Right atrium auricular region (tissue), 2 donors: ENCODE measurements around the gene CRYBG1. TPM values are rescaled to one million over a fixed set of nuclear protein-coding genes. Genes with fewer than 3 reads are reported as not detected.

Source experiments
- DNase-seq: peaks from one replicate; pipeline ENCODE4 v3.0.0-alpha.2; 2019; ENCODE audit warnings: low spot score
- H3K27ac ChIP-seq, 2 donors: fragments of 200-600 bp; sonication (generic); 1 replicate in 1 of 2; 2 replicates in 1 of 2; pipeline ENCODE4 v1.5.1; 2016 to 2019
- H3K27me3 ChIP-seq, 2 donors: fragments of 200-600 bp; sonication (generic); one replicate each; pipeline versions ENCODE4 v1.5.1 to v1.6.0; 2017 to 2019
- H3K36me3 ChIP-seq: fragments of 200-600 bp; sonication (generic); one replicate; pipeline ENCODE4 v1.5.1; 2016
- H3K4me1 ChIP-seq, 2 donors: fragments of 200-600 bp; sonication (generic); one replicate each; pipeline versions ENCODE4 v1.5.1 to v1.6.0; 2017 to 2019
- H3K4me3 ChIP-seq, 2 donors: fragments of 200-600 bp; sonication (generic); 1 replicate in 1 of 2; 2 replicates in 1 of 2; pipeline ENCODE4 v1.5.1; 2017 to 2019; ENCODE audit warnings: mild to moderate bottlenecking in 1 of 2, moderate library complexity in 1 of 2
- H3K9me3 ChIP-seq, 2 donors: fragments of 200-600 bp; sonication (generic); one replicate each; pipeline ENCODE4 v1.5.1; 2019
- total RNA-seq, 2 donors: library from RNA; depleted of rRNA; stranded (reverse); fragments of >200 nt; gene quantifications; one replicate each; pipeline ENCODE4 v1.1.0, GENCODE V29; 2016
- TF ChIP-seq, protein P1 (sequence below), 2 donors: fragments of 200-600 bp; sonication (generic); IDR thresholded peaks; one replicate each; pipeline ENCODE4 v1.5.1; 2019; ENCODE audit warnings: antibody characterized with exemption in 2 of 2

The CRYBG1 gene
- total RNA-seq, 2 donors from 2014 or later: 1.6 to 1.9 TPM

DNA sequence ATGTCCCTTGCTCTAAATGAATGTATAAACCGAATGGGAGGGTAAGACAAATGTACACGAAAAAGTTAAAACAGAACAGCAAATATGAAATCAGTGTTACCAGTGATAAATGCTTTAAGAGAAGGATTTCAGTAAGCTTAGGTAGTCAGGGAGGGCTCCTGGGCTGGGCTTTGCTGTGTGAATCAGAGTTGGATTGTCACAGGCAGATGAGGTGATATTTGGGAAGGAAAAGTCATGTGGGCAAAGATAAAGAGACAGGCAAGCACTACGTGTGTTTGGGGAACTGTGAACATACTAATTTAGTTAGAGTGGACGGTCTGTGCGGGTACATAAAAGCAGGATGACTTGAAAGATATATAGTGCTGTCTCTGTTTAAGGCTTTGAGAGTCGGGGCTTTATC, 114.8 kb downstream of the CRYBG1 start:
- H3K4me3 ChIP-seq: no peak overlapping the region
- no peak overlapping the region for H3K27ac ChIP-seq
- H3K27me3 ChIP-seq: no peaks in the 10 kb centered on the region
- TF ChIP-seq, protein P1, sequence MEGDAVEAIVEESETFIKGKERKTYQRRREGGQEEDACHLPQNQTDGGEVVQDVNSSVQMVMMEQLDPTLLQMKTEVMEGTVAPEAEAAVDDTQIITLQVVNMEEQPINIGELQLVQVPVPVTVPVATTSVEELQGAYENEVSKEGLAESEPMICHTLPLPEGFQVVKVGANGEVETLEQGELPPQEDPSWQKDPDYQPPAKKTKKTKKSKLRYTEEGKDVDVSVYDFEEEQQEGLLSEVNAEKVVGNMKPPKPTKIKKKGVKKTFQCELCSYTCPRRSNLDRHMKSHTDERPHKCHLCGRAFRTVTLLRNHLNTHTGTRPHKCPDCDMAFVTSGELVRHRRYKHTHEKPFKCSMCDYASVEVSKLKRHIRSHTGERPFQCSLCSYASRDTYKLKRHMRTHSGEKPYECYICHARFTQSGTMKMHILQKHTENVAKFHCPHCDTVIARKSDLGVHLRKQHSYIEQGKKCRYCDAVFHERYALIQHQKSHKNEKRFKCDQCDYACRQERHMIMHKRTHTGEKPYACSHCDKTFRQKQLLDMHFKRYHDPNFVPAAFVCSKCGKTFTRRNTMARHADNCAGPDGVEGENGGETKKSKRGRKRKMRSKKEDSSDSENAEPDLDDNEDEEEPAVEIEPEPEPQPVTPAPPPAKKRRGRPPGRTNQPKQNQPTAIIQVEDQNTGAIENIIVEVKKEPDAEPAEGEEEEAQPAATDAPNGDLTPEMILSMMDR (IDR thresholded peaks at IDR 0.05): no peak
- no peaks in the 10 kb centered on the region for H3K36me3 ChIP-seq
- H3K9me3 ChIP-seq: no peaks in the 10 kb centered on the region
- no peaks in the 10 kb centered on the region for H3K4me1 ChIP-seq
- DNase-seq: no peak

DNA sequence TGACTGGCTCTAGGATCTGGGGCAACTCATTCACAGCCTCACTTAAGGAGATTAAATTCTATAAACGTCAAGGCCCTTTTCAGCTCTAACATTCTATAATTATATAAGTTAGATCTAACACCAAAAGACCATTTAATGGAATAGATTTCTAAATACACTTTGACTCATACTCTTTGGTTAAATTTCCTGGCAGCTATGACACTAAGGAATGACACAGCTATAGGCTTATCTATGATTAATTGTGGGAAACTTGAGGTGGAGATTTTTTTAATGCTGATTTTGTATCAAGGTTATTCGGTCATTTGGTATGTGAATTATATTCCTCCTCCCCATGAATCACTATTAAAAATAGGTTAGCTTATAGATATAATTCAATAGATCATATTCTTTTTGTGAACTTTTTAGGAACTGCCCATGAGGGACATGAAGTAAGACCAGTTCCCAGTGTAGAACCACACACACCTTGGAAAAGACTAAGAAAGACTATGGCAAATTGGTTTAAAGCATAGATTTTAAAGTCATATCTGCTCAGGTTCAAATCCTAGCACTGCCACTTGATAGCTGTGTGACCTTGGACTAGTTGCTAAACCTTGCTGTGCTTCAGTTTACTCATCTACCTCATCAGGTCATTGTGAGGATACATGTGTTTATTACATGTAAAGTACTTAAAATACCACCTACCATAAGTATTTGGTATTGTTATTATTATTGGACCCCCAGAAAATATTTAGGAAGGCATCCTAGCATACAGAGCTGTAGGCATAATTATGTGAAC, 116.0 kb downstream of the CRYBG1 start:
- H3K27ac ChIP-seq: no peak overlapping the region
- DNase-seq: no peak
- TF ChIP-seq, protein P1 (IDR thresholded peaks at IDR 0.05): no peak
- no peaks in the 10 kb centered on the region for H3K36me3 ChIP-seq
- no peaks in the 10 kb centered on the region for H3K9me3 ChIP-seq
- H3K4me3 ChIP-seq: no peak overlapping the region
- no peaks in the 10 kb centered on the region for H3K4me1 ChIP-seq
- H3K27me3 ChIP-seq: no peaks in the 10 kb centered on the region

DNA sequence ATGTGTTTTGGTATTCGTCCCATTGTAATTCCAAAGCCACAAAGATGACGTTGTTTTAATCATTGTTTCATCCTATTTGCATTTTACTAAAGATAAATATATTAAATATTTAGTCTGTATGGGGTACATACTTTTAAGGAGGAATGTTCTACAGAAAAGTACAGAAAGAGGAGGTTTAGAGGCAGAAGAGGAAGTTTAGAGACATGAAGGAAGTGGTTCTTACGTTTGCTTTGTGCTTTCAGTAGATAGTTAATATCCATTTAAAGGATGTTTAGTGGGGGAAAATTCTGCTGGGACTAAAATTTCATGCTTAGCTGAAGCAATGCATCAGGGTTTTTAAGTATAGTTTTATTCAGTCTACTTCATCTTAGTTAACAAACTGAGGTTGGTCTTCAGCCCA, 116.6 kb downstream of the CRYBG1 start:
- Histone ChIP-seq H3K27ac (no peak overlapping the region), H3K27me3 (no peaks in the 10 kb centered on the region), H3K4me3 (no peak overlapping the region), H3K4me1 (no peaks in the 10 kb centered on the region), H3K36me3 (no peaks in the 10 kb centered on the region), H3K9me3 (no peaks in the 10 kb centered on the region)
- DNase-seq: no peak
- TF ChIP-seq, protein P1 (IDR thresholded peaks at IDR 0.05): no peak

DNA sequence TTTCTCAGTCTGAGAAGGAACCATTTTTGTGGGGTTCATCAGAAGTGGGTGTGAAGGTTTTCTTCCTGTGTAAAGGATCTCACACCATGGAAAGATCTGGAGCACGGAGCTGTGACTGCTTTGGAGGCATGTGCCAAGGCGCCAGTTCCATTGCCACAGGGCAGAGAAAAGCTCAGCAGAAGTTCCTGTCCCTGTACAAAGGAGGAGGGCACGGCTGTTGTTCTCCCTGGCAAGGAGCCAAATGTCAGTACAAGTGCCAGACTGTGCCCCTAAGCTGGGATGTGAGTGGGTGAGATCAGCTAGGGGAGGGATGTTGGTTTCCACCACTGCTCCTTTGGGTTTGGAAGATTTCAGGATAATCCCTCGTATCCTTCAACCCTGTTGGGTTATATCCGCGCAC, 117.3 kb downstream of the CRYBG1 start:
- no peak for DNase-seq
- H3K27ac ChIP-seq: no peak overlapping the region
- no peaks in the 10 kb centered on the region for H3K36me3 ChIP-seq
- no peaks in the 10 kb centered on the region for H3K4me1 ChIP-seq
- no peaks in the 10 kb centered on the region for H3K9me3 ChIP-seq
- H3K27me3 ChIP-seq: no peaks in the 10 kb centered on the region
- TF ChIP-seq, protein P1 (IDR thresholded peaks at IDR 0.05): no peak
- no peak overlapping the region for H3K4me3 ChIP-seq

DNA sequence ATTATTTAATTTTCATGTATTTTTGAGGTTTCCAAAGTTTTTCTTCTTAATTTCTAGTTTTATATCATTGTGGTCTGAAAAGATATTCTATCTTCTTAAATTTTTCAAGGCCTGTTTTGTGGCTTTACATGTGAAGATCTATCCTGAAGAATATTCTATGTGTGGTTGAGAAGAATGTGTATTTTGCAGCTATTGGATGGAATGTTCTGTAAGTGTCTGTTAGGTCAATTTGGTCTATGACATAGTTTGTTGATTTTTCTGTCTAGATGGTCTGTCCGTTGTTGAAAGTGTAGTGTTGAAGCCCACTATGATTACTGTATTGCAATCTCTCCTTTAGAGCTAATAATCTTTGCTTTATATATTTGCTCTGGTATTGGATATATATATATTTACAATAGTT, 125.7 kb downstream of the CRYBG1 start:
- H3K36me3 ChIP-seq: no peaks in the 10 kb centered on the region
- H3K4me3 ChIP-seq: no peak overlapping the region
- TF ChIP-seq, protein P1 (IDR thresholded peaks at IDR 0.05): no peak
- no peaks in the 10 kb centered on the region for H3K4me1 ChIP-seq
- H3K9me3 ChIP-seq: no peaks in the 10 kb centered on the region
- H3K27me3 ChIP-seq: no peaks in the 10 kb centered on the region
- no peak overlapping the region for H3K27ac ChIP-seq
- no peak for DNase-seq
